HepG2 (cell line): Measurements from ENCODE around the gene KLHDC1. TPM values are rescaled to one million over a fixed set of nuclear protein-coding genes. Genes with fewer than 3 reads are reported as not detected.

Experiments used
- REL ChIP-seq: sonication (generic); formaldehyde crosslinking; conservative IDR thresholded peaks from 2 replicates; pipeline ENCODE4 v1.8.0; 2022; ENCODE audit warnings: mild to moderate bottlenecking, missing genetic modification reagents, moderate library complexity
- SP1 ChIP-seq, 2 experiments: fragments of 450-650 bp in 1 of 2; sonication (generic) in 1 of 2; formaldehyde crosslinking in 1 of 2; IDR thresholded peaks; 2 replicates each; pipeline versions ENCODE4 v1.4.0 to v1.6.1; 2016 to 2020; ENCODE audit warnings: missing genetic modification reagents in 1 of 2
- SP4 ChIP-seq: sonication (generic); formaldehyde crosslinking; IDR thresholded peaks from 2 replicates; pipeline ENCODE4 v1.8.1; 2023; ENCODE audit warnings: mild to moderate bottlenecking, missing genetic modification reagents
- ZBTB20 ChIP-seq: sonication (generic); formaldehyde crosslinking; IDR thresholded peaks from 2 replicates; pipeline ENCODE4 v1.8.1; 2023; ENCODE audit warnings: missing genetic modification reagents, low read depth, mild to moderate bottlenecking, borderline replicate concordance
- ZBTB8A ChIP-seq: sonication (generic); formaldehyde crosslinking; IDR thresholded peaks from 2 replicates; pipeline ENCODE4 v1.4.0; 2020; ENCODE audit warnings: mild to moderate bottlenecking, low read depth, missing genetic modification reagents, borderline replicate concordance
- ZFX ChIP-seq: sonication (generic); formaldehyde crosslinking; IDR thresholded peaks from 2 replicates; pipeline ENCODE4 v1.4.0; 2020; ENCODE audit warnings: mild to moderate bottlenecking, low read depth, missing genetic modification reagents, moderate library complexity
- ZMYM4 ChIP-seq: sonication (generic); formaldehyde crosslinking; IDR thresholded peaks from 2 replicates; pipeline ENCODE4 v1.8.1; 2023; ENCODE audit warnings: mild to moderate bottlenecking, missing genetic modification reagents
- ZNF205 ChIP-seq: IDR thresholded peaks from 2 replicates; pipeline ENCODE4 v1.6.1; 2018; ENCODE audit warnings: missing biosample characterization, missing genetic modification reagents
- ZNF230 ChIP-seq: sonication (generic); formaldehyde crosslinking; IDR thresholded peaks from 2 replicates; pipeline ENCODE4 v1.4.0; 2020; ENCODE audit warnings: mild to moderate bottlenecking, missing genetic modification reagents
- ZNF572 ChIP-seq: sonication (generic); formaldehyde crosslinking; IDR thresholded peaks from 2 replicates; pipeline ENCODE4 v1.5.1; 2020; ENCODE audit warnings: mild to moderate bottlenecking, missing genetic modification reagents
- ZNF772 ChIP-seq: sonication (generic); formaldehyde crosslinking; IDR thresholded peaks from 2 replicates; pipeline ENCODE4 v1.5.0; 2020; ENCODE audit warnings: mild to moderate bottlenecking, missing genetic modification reagents
- ZNF773 ChIP-seq: sonication (generic); formaldehyde crosslinking; IDR thresholded peaks from 2 replicates; pipeline ENCODE4 v1.4.0; 2020; ENCODE audit warnings: missing genetic modification reagents, borderline replicate concordance
- ZNF775 ChIP-seq: sonication (generic); formaldehyde crosslinking; IDR thresholded peaks from 2 replicates; pipeline ENCODE4 v1.4.0; 2020; ENCODE audit warnings: missing genetic modification reagents, mild to moderate bottlenecking, moderate library complexity, borderline replicate concordance
- polyA plus RNA-seq, 8 experiments: library from polyadenylated mRNA; depleted of rRNA in 3 of 8; stranded (reverse) in 7 of 8; unstranded in 1 of 8; fragments of >200 nt; fragmentation: Illumina TruSeq in 4 of 8; extraction: Trizol in 4 of 8; gene quantifications; 2 replicates each; pipeline versions ENCODE4 v1.2.1 to v1.2.3, GENCODE V29; 2011 to 2016; ENCODE audit warnings: low read depth in 4 of 8, missing spikeins in 1 of 8, mixed read lengths in 1 of 8; ENCODE audit not compliant: insufficient read depth in 1 of 8
- total RNA-seq, 5 experiments: library from RNA; depleted of rRNA; stranded (reverse); fragments of >200 nt; fragmentation: Illumina TruSeq; extraction: Trizol; gene quantifications; 2 replicates each; pipeline ENCODE4 v1.2.3, GENCODE V29; 2016; ENCODE audit warnings: low read depth in 1 of 5
- TF ChIP-seq, protein P1 (sequence below): sonication (generic); formaldehyde crosslinking; IDR thresholded peaks from 2 replicates; pipeline ENCODE4 v1.4.0; 2020; ENCODE audit warnings: missing genetic modification reagents
- TF ChIP-seq, protein P2 (sequence below): sonication (generic); formaldehyde crosslinking; IDR thresholded peaks from 2 replicates; pipeline ENCODE4 v1.8.0; 2022; ENCODE audit warnings: mild to moderate bottlenecking, missing genetic modification reagents, moderate library complexity
- TF ChIP-seq, protein P3 (sequence below): IDR thresholded peaks from 2 replicates; pipeline ENCODE4 v1.4.0; 2020; ENCODE audit warnings: mild to moderate bottlenecking, missing genetic modification reagents
- TF ChIP-seq, protein P4 (sequence below): sonication (generic); formaldehyde crosslinking; IDR thresholded peaks from 2 replicates; pipeline ENCODE4 v1.4.0; 2020; ENCODE audit warnings: missing genetic modification reagents, mild to moderate bottlenecking, borderline replicate concordance
- TF ChIP-seq, protein P5 (sequence below): sonication (generic); formaldehyde crosslinking; IDR thresholded peaks from 2 replicates; pipeline ENCODE4 v1.8.0; 2022; ENCODE audit warnings: missing genetic modification reagents, mild to moderate bottlenecking, moderate library complexity, borderline replicate concordance

The KLHDC1 gene
- total and polyA plus RNA-seq, 2 of the 13 experiments (the other 11 are each of a cell fraction or from before 2014, with no cell fraction given), result 0.11 TPM; not detected in 1

DNA sequence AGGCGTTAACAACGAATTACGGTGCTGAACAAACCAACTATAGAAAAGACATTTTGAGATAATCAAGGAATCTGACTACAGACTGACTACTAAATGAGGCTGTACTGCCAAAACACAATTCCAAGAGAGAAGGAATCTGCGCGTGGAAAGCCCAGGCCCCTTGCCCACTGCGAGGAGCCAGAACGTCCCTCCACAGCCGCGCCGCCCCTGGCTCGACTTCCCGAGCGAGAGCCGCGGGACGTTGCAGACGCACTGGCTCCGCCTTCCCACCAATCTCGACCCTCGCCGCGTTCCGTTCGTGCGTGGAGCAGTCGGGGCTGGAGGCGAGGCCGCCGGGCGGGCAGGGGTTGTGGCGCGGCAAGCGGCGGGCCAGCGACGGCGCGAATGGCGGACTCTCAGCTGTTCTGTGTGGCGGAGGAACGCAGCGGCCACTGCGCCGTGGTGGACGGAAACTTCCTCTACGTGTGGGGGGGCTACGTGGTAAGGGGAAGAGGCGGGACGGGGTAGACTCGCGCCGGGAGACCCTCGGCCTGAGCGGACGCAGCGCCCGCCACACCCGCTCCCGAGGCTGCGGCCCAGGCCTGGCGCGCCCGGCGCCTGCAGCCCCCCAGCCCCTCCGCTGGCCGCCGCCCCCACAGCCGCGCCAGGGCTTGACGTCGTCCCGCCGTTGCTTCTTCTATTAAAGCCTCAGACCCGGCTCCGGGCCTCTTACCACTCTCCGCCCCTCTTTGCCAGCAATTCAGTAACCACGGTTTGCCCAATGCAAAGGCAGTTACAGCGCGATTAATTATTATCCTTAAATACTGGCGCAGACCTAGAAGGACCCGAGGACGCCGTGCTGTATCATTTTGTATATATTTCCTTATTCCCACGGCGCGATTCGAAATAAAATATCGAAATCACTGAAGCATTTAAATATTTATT, at the start of gene KLHDC1 (continued):
- TF ChIP-seq, protein P1, sequence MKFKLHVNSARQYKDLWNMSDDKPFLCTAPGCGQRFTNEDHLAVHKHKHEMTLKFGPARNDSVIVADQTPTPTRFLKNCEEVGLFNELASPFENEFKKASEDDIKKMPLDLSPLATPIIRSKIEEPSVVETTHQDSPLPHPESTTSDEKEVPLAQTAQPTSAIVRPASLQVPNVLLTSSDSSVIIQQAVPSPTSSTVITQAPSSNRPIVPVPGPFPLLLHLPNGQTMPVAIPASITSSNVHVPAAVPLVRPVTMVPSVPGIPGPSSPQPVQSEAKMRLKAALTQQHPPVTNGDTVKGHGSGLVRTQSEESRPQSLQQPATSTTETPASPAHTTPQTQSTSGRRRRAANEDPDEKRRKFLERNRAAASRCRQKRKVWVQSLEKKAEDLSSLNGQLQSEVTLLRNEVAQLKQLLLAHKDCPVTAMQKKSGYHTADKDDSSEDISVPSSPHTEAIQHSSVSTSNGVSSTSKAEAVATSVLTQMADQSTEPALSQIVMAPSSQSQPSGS (CRISPR knock-in tag), result no peak
- TF ChIP-seq, protein P2, sequence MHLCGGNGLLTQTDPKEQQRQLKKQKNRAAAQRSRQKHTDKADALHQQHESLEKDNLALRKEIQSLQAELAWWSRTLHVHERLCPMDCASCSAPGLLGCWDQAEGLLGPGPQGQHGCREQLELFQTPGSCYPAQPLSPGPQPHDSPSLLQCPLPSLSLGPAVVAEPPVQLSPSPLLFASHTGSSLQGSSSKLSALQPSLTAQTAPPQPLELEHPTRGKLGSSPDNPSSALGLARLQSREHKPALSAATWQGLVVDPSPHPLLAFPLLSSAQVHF (CRISPR knock-in tag), result peak; percentile 79; the same call in 1 of the 2 replicates
- TF ChIP-seq REL (CRISPR knock-in tag) (peak; percentile 64; the same call in 1 of the 2 replicates), ZNF772 (CRISPR knock-in tag) (peak; percentile 46; the same call in 1 of the 2 replicates), ZNF775 (CRISPR knock-in tag) (peak; percentile 85; the same call in 1 of the 2 replicates), ZMYM4 (CRISPR knock-in tag) (peak; percentile 81), ZNF230 (no peak; the same call in 1 of the 2 replicates), ZBTB8A (CRISPR knock-in tag) (no peak), ZNF572 (peak; percentile 74; the same call in 1 of the 2 replicates), ZNF773 (CRISPR knock-in tag) (no peak), ZBTB20 (CRISPR knock-in tag) (peak; percentile 65; the same call in 1 of the 2 replicates), ZNF205 (CRISPR knock-in tag) (peak; percentile 67; the same call in 1 of the 2 replicates), SP1 (IDR thresholded peaks at IDR 0.05) (no peak), SP1 (CRISPR knock-in tag; IDR thresholded peaks at IDR 0.05) (no peak; the same call in 1 of the 2 replicates), SP4 (CRISPR knock-in tag) (peak; percentile 71; the same call in 1 of the 2 replicates), ZFX (peak; percentile 96)
- TF ChIP-seq, protein P3, sequence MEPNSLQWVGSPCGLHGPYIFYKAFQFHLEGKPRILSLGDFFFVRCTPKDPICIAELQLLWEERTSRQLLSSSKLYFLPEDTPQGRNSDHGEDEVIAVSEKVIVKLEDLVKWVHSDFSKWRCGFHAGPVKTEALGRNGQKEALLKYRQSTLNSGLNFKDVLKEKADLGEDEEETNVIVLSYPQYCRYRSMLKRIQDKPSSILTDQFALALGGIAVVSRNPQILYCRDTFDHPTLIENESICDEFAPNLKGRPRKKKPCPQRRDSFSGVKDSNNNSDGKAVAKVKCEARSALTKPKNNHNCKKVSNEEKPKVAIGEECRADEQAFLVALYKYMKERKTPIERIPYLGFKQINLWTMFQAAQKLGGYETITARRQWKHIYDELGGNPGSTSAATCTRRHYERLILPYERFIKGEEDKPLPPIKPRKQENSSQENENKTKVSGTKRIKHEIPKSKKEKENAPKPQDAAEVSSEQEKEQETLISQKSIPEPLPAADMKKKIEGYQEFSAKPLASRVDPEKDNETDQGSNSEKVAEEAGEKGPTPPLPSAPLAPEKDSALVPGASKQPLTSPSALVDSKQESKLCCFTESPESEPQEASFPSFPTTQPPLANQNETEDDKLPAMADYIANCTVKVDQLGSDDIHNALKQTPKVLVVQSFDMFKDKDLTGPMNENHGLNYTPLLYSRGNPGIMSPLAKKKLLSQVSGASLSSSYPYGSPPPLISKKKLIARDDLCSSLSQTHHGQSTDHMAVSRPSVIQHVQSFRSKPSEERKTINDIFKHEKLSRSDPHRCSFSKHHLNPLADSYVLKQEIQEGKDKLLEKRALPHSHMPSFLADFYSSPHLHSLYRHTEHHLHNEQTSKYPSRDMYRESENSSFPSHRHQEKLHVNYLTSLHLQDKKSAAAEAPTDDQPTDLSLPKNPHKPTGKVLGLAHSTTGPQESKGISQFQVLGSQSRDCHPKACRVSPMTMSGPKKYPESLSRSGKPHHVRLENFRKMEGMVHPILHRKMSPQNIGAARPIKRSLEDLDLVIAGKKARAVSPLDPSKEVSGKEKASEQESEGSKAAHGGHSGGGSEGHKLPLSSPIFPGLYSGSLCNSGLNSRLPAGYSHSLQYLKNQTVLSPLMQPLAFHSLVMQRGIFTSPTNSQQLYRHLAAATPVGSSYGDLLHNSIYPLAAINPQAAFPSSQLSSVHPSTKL, result peak; percentile 74
- TF ChIP-seq, protein P4, sequence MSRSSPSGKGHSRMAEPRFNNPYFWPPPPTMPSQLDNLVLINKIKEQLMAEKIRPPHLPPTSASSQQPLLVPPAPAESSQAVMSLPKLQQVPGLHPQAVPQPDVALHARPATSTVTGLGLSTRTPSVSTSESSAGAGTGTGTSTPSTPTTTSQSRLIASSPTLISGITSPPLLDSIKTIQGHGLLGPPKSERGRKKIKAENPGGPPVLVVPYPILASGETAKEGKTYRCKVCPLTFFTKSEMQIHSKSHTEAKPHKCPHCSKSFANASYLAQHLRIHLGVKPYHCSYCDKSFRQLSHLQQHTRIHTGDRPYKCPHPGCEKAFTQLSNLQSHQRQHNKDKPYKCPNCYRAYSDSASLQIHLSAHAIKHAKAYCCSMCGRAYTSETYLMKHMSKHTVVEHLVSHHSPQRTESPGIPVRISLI (CRISPR knock-in tag), result no peak; the same call in 1 of the 2 replicates
- TF ChIP-seq, protein P5, sequence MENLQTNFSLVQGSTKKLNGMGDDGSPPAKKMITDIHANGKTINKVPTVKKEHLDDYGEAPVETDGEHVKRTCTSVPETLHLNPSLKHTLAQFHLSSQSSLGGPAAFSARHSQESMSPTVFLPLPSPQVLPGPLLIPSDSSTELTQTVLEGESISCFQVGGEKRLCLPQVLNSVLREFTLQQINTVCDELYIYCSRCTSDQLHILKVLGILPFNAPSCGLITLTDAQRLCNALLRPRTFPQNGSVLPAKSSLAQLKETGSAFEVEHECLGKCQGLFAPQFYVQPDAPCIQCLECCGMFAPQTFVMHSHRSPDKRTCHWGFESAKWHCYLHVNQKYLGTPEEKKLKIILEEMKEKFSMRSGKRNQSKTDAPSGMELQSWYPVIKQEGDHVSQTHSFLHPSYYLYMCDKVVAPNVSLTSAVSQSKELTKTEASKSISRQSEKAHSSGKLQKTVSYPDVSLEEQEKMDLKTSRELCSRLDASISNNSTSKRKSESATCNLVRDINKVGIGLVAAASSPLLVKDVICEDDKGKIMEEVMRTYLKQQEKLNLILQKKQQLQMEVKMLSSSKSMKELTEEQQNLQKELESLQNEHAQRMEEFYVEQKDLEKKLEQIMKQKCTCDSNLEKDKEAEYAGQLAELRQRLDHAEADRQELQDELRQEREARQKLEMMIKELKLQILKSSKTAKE (CRISPR knock-in tag), result peak; percentile 37; the same call in 1 of the 2 replicates
